AG04450 (cell line): Measurements from ENCODE around the gene DEFB132. TPM values are rescaled to one million over a fixed set of nuclear protein-coding genes. Genes with fewer than 3 reads are reported as not detected.
"Not testable (repeated sequence)": the region's sequence is repeated elsewhere in the genome, so short reads cannot be mapped to it uniquely, and the experiment has no call there.

Experiments used
- CTCF ChIA-PET: fragments of 300-600, 350-600 bp; formaldehyde crosslinking; extraction: SDS; loops from one replicate; lab custom pipeline; 2022; ENCODE audit warnings: antibody characterized with exemption, inconsistent platforms; lab: Charles Lee
- POLR2A ChIA-PET: fragments of 350-600 bp; formaldehyde crosslinking; extraction: SDS; loops from one replicate; lab custom pipeline; 2021; ENCODE audit warnings: antibody characterized with exemption, inconsistent platforms; lab: Yijun Ruan, JAX
- DNase-seq: peaks from one replicate; pipeline ENCODE4 v3.0.0-alpha.2; 2011; ENCODE audit warnings: low read depth, low spot score
- H3K27ac ChIP-seq: one replicate; pipeline ENCODE4 v1.5.1; 2012; ENCODE audit warnings: low read depth, low read length, control low read depth
- H3K27me3 ChIP-seq: one replicate; pipeline ENCODE4 v1.6.0; 2012; ENCODE audit warnings: low read length; ENCODE audit not compliant: control insufficient read depth, insufficient read depth
- H3K4me3 ChIP-seq: 2 replicates; pipeline ENCODE4 v1.5.1; 2011; ENCODE audit warnings: mild to moderate bottlenecking, low read depth, low read length, control low read depth
- H3K9me3 ChIP-seq: 2 replicates; pipeline ENCODE4 v1.5.1; 2012; ENCODE audit warnings: low read length; ENCODE audit not compliant: control insufficient read depth, insufficient read depth
- CTCF ChIP-seq: IDR thresholded peaks from 2 replicates; pipeline ENCODE4 v1.5.1; 2011; ENCODE audit warnings: low read depth, low read length, control low read depth, inconsistent platforms
- polyA plus RNA-seq: library from polyadenylated mRNA; depleted of rRNA; stranded (reverse); fragments of >200 nt; gene quantifications from 2 replicates; pipeline ENCODE4 v1.2.3, GENCODE V29; 2011

The DEFB132 gene
- polyA plus RNA-seq, 1 experiment, result not detected

- no peak for DNase-seq
- ChIA-PET CTCF (no interaction called here), POLR2A (no interaction called here)
- Histone ChIP-seq H3K4me3 (no peak overlapping the region), H3K9me3 (no peaks in the 10 kb centered on the region), H3K27ac (no peak overlapping the region), H3K27me3 (no peaks in the 10 kb centered on the region)
- no peak for TF ChIP-seq CTCF
These were observed 14.6 kb upstream of the DEFB132 start for GRCh38 chr20:242905-243304.

- H3K27ac ChIP-seq, result no peak overlapping the region
- CTCF ChIA-PET, result no interaction called here
- peaks cover 9% of the 10 kb centered on the region for H3K27me3 ChIP-seq
- no peak for TF ChIP-seq CTCF
- H3K9me3 ChIP-seq, result no peaks in the 10 kb centered on the region
- H3K4me3 ChIP-seq, result no peak overlapping the region
- DNase-seq, result no peak
- POLR2A ChIA-PET, result no interaction called here
These were observed 6.2 kb upstream of the DEFB132 start for GRCh38 chr20:251354-251753.

- Histone ChIP-seq H3K9me3 (no peaks in the 10 kb centered on the region), H3K27me3 (peaks cover 9% of the 10 kb centered on the region), H3K4me3 (no peak overlapping the region), H3K27ac (no peak overlapping the region)
- DNase-seq, result no peak
- POLR2A ChIA-PET, result no interaction called here
- CTCF ChIA-PET, result no interaction called here
- no peak for TF ChIP-seq CTCF
These were observed 4.7 kb upstream of the DEFB132 start for GRCh38 chr20:252801-253200.

GRCh38 chr20:253447-253846 is 4.1 kb upstream of the DEFB132 start:
- CTCF ChIA-PET, result not testable (repeated sequence)

GRCh38 chr20:258269-258858 is 840 bp downstream of the DEFB132 start:
- Histone ChIP-seq H3K4me3 (no peak overlapping the region), H3K27me3 (peaks cover 6% of the 10 kb centered on the region), H3K27ac (no peak overlapping the region), H3K9me3 (no peaks in the 10 kb centered on the region)
- no peak for DNase-seq
- ChIA-PET POLR2A (interaction anchor here (0.6 kb wide), 1 partner anchor 30 kb away, joined by 6 read pairs; no protein-coding TSS in a partner anchor), CTCF (interaction anchor here (1.0 to 2.9 kb wide), 2 partner anchors 8 to 11 kb away, joined by 3 to 11 read pairs; no protein-coding TSS in a partner anchor)
- TF ChIP-seq CTCF, result no peak

More at GRCh38 chr20:253447-253846, 4.1 kb upstream of the DEFB132 start:
- H3K27ac ChIP-seq, H3K4me3 ChIP-seq, POLR2A ChIA-PET, DNase-seq, H3K9me3 ChIP-seq, H3K27me3 ChIP-seq: not testable (repeated sequence)
